ENCODE measurements around the gene LEAP2.

LEAP2 gene

DNA sequence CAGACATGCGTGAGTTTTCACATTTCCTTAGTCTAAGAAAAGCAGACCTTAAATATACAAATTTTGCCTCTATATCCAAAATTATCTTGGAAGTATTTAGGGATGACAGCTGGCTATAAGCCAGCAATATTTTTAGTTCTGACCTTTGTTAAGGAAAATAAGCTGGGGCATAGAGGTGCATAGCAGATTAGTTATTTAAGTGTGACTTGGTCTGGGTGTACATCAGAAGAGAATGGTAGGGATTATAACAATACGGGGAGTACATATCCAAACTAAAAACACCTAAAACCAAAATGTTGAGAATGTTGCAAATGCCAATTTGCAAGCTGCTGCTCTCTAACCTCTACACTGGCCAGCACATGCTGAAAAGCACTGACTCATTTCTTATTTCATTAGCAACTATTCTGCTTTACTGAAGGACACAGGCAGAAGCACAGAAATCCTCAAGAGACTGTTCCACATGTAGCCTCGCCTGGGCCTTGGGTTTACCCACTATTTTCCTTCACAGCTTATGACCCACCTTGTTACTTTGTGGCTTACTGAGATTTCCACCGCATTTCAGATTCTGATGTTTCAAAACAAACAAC, 22.3 kb downstream of the LEAP2 start:
- no peak for DNase-seq (ENCODE audit: low read depth)
- no peak overlapping the region for H3K4me3 ChIP-seq (ENCODE audit: low read length)
- TF ChIP-seq, protein P1, sequence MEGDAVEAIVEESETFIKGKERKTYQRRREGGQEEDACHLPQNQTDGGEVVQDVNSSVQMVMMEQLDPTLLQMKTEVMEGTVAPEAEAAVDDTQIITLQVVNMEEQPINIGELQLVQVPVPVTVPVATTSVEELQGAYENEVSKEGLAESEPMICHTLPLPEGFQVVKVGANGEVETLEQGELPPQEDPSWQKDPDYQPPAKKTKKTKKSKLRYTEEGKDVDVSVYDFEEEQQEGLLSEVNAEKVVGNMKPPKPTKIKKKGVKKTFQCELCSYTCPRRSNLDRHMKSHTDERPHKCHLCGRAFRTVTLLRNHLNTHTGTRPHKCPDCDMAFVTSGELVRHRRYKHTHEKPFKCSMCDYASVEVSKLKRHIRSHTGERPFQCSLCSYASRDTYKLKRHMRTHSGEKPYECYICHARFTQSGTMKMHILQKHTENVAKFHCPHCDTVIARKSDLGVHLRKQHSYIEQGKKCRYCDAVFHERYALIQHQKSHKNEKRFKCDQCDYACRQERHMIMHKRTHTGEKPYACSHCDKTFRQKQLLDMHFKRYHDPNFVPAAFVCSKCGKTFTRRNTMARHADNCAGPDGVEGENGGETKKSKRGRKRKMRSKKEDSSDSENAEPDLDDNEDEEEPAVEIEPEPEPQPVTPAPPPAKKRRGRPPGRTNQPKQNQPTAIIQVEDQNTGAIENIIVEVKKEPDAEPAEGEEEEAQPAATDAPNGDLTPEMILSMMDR (conservative IDR thresholded peaks at IDR 0.05; ENCODE audit: low read depth, low read length): no peak

DNA sequence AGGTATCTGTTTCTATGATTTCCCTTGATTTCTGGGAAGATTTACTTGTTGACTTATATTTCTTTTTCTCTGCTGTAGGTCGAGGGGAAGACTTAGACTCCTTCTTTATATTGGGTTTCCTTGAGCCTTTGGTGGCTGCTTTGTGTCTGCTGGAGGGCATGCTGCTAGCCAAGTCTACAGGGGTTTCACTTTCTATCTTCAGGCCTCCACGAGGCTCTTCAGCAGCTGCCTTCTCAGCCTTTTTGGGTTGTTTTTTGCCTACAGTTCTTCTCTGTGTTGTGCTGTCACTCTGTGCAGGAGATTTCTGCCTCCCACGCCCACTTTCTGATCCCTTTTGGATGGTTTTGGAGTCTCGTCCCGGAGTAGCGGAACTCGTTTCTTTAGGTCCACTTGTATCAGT, 23.2 kb downstream of the LEAP2 start:
- DNase-seq (ENCODE audit: low read depth): no peak
- TF ChIP-seq, protein P1 (conservative IDR thresholded peaks at IDR 0.05; ENCODE audit: low read depth, low read length): no peak
- H3K4me3 ChIP-seq (ENCODE audit: low read length): no peak overlapping the region

DNA sequence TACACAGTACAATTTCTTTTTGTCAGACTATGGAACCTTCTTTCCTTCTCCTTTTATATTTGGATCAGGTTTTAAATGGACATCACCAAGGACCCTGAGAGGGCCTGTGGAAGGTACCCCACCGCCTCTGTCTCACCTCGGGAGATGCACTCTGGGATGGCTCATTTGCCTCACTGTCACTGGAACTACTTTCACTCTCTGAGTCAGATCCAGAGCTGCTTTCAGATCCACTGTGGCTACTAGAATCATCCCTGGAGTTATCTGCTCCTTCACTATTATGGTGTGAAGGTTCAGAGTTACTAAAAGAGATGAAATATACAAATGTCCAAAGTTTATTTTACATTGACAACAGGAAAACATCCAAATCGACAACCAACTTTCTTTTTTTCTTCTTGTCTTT, 24.6 kb downstream of the LEAP2 start:
- H3K4me3 ChIP-seq (ENCODE audit: low read length): no peak overlapping the region
- TF ChIP-seq, protein P1 (conservative IDR thresholded peaks at IDR 0.05; ENCODE audit: low read depth, low read length): no peak
- DNase-seq (ENCODE audit: low read depth): no peak

DNA sequence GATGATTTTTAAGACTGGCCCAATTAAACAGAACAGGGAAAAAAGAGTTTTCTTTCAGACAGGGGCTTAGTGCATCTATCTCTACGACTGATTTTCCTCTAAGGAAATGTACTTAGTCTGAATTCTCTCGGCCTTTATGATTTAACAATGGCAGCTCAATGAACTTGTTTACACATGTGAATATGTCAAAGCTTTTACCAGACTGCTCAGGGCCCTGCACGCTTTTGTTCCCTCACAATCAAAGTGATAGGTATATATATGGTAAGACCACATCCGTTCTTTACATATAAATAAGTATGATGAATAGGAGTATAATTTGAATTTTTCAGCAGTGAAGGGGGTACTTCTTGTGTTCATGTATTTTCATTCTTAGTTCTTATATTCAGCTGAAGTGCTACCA, 27.6 kb downstream of the LEAP2 start:
- TF ChIP-seq, protein P1 (conservative IDR thresholded peaks at IDR 0.05; ENCODE audit: low read depth, low read length): no peak
- no peak for DNase-seq (ENCODE audit: low read depth)
- no peak overlapping the region for H3K4me3 ChIP-seq (ENCODE audit: low read length)

DNA sequence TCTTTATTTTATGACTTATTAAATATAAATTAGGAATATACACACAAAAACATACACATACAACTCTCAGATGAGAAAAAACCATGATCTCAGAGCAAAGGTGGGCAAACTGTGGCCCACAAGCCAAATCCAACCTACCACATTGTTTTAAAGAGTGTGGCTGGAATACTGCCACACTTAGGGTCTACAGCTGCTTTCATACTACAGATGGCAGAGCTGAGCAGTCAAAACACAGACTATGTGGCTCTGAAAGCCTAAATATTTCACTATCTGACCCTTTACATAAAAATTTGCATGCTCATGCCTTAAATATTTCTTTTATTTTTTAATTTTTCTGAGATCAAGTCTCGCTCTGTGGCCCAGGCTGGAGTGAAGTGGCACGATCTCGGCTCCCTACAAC, 28.3 kb downstream of the LEAP2 start:
- no peak overlapping the region for H3K4me3 ChIP-seq (ENCODE audit: low read length)
- no peak for DNase-seq (ENCODE audit: low read depth)
- TF ChIP-seq, protein P1 (conservative IDR thresholded peaks at IDR 0.05; ENCODE audit: low read depth, low read length): no peak

DNA sequence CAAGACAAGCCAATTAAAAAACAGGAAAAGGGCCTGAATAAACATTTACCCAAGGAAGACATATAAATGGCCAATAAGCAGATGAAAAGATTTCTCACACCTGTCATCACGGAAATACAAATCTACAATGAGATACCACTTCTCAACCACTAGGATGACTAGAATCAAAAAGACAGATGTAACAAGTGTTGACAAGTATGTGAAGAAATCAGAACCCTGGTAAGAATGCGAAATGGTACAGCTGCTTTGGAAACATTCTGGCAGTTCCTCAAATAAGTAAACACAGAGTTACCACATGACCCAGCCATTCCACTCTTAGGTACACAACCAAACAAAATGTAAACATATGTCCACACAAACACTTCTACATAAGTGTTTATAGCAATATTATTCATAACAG, 32.5 kb downstream of the LEAP2 start:
- TF ChIP-seq, protein P1 (conservative IDR thresholded peaks at IDR 0.05; ENCODE audit: low read depth, low read length): no peak
- DNase-seq (ENCODE audit: low read depth): no peak
- no peak overlapping the region for H3K4me3 ChIP-seq (ENCODE audit: low read length)

DNA sequence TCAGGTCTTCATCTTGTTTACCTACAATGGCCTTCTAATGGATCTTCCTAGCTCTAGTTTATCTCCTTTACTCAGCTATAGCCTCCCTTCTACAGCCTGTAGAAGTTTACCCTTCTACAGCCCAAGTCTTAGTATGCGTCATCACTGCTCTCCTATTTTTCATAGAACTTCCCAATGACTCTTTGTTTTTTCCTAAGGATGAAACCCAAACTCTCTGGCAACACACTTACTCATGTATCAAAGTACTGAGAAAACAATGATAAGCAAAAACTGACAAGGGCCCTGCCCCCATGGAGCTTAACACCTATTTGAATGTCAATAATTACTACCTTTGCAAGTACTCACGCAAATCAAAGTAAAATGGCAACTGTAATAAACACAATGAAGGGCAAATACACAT, 33.7 kb downstream of the LEAP2 start:
- H3K4me3 ChIP-seq (ENCODE audit: low read length): no peak overlapping the region
- DNase-seq (ENCODE audit: low read depth): no peak
- TF ChIP-seq, protein P1 (conservative IDR thresholded peaks at IDR 0.05; ENCODE audit: low read depth, low read length): no peak

Measured in retinal pigment epithelial cell (primary cell).